ENCODE measurements around the gene PPP1R12C. TPM values are rescaled to one million over a fixed set of nuclear protein-coding genes. Genes with fewer than 3 reads are reported as not detected.
A peak's percentile ranks its signal among the peaks of the same experiment; 100 is the strongest.

Gene PPP1R12C
- total RNA-seq, 1 experiment from 2014 or later, result 79.9 TPM

GRCh38 chr19:55161571-55162322 lies 44.3 kb upstream of the PPP1R12C start:
- Histone ChIP-seq H3K79me2 (ENCODE audit: insufficient read depth, low read length) (no peaks in the 10 kb centered on the region), H4K5ac (ENCODE audit: insufficient read length, low read depth, low read length) (no peak overlapping the region), H3K9me3 (ENCODE audit: control insufficient read depth, low read depth, low read length) (no peaks in the 10 kb centered on the region), H3K14ac (ENCODE audit: insufficient read depth, low read length) (no peak overlapping the region), H3K4ac (ENCODE audit: low read depth, low read length) (no peak overlapping the region), H3T11ph (ENCODE audit: low read length) (no peak overlapping the region), H3K79me1 (ENCODE audit: insufficient read depth, low read depth, low read length, poor library complexity, severe bottlenecking) (no peaks in the 10 kb centered on the region), H3K56ac (ENCODE audit: insufficient read length, low read depth, low read length) (no peak overlapping the region), H4K91ac (ENCODE audit: insufficient read length, low read depth, low read length) (no peak overlapping the region), H3K27ac (ENCODE audit: insufficient read length, low read depth, low read length) (no peak overlapping the region), H3K4me2 (ENCODE audit: insufficient read depth, insufficient read length, low read length) (peak overlapping the region; percentile 80), H2AFZ (ENCODE audit: low read length) (no peak overlapping the region), H2BK20ac (ENCODE audit: low read depth, low read length, poor library complexity, severe bottlenecking) (no peak overlapping the region), H3K27me3 (ENCODE audit: insufficient read depth, low read length) (no peaks in the 10 kb centered on the region; the same call in 1 of the 2 replicates), H3K18ac (ENCODE audit: insufficient read length, low read depth, low read length) (no peak overlapping the region), H2BK120ac (ENCODE audit: low read depth, low read length, poor library complexity, severe bottlenecking) (no peak overlapping the region), H3K9ac (ENCODE audit: extremely low read depth, insufficient read length, low read length) (no peak overlapping the region), H3K4me1 (ENCODE audit: insufficient read depth, low read length) (no peaks in the 10 kb centered on the region; the same call in 1 of the 2 replicates), H4K8ac (replicated peaks; ENCODE audit: insufficient read length, low read depth, low read length) (no peak overlapping the region), H3K23me2 (ENCODE audit: insufficient read length, low read depth, low read length, poor library complexity, severe bottlenecking) (peaks cover 12% of the 10 kb centered on the region), H2BK15ac (ENCODE audit: low read depth, low read length) (no peak overlapping the region; the same call in 1 of the 2 replicates), H2AK5ac (ENCODE audit: insufficient read length, low read length) (no peak overlapping the region), H3K23ac (ENCODE audit: insufficient read length, low read depth, low read length) (no peak overlapping the region), H2BK5ac (ENCODE audit: insufficient read length, low read length) (no peak overlapping the region), H2BK12ac (ENCODE audit: insufficient read length, low read depth, low read length) (no peak overlapping the region), H4K20me1 (ENCODE audit: control insufficient read depth, insufficient read depth, insufficient read length) (no peaks in the 10 kb centered on the region)
- TF ChIP-seq CTCF (conservative IDR thresholded peaks at IDR 0.05), result no peak
- Mint-ChIP-seq H3K9me3 (peaks cover 0 to 2% of the 10 kb centered on the region in 2 experiments; a peak in 1 of 5 replicates), H3K4me1 (peaks cover 21 to 33% of the 10 kb centered on the region in 2 experiments), H3K36me3 (ENCODE audit: insufficient read depth in 1 of 3, low read depth in 3 of 3) (no peaks in the 10 kb centered on the region; a peak in 2 of 7 replicates), H3K27ac (no peak overlapping the region), H3K4me3 (peak overlapping the region in 1 of 2 experiments; percentile 50; a peak in 1 of 5 replicates), H3K27me3 (ENCODE audit: low read depth) (peaks cover 25% of the 10 kb centered on the region)
- DNase-seq, result no peak
- WGBS (ENCODE audit: extremely low coverage, insufficient read length, low lambda C conversion rate), result no CpG with 5 or more reads among the region's 61 CpGs

Data from H9 (cell line).